Left colon (tissue), 2 donors: ENCODE data around the gene UBE3B. TPM values are rescaled to one million over a fixed set of nuclear protein-coding genes. Genes with fewer than 3 reads are reported as not detected.

Experiments
- ATAC-seq: fragments of 200-7000 bp; cut with Tn5 transposase; one replicate; pipeline ENCODE4 v1.9.1; 2020; ENCODE audit warnings: mild to moderate bottlenecking, moderate library complexity
- DNase-seq, 2 donors: peaks; one replicate each; pipeline ENCODE4 v3.0.0-alpha.2; 2020
- intact Hi-C, 2 donors: fragments of 100-400 bp; cut with DNase I in 1 of 2; cut with micrococcal nuclease in 1 of 2; formaldehyde crosslinking; loops; one replicate each; pipeline versions ENCODE4 v1.11.2 to v1.14.0; 2022; cut with DNase I, micrococcal nuclease
- total RNA-seq, 2 donors: library from RNA; stranded (reverse); fragmentation: NEBNext Ultra II Directional; extraction: Animal tissue kit (Norgen Biotek cat#: 25700); gene quantifications; one replicate each; pipeline ENCODE4 v1.2.1, GENCODE V29; 2021
- donor health status: DM: no; HTN: no; CAD: no.
- donor health status: DM: yes; HTN: yes; CAD: no.

UBE3B gene
- total RNA-seq, 2 donors from 2014 or later = 47.7 to 50.7 TPM

- DNase-seq (no peak), ATAC-seq (no peak)
- intact Hi-C loops = loop anchor here in 1 of 2 donors (10.0 kb wide), 1 partner anchor 64 kb away; no protein-coding TSS in a partner anchor
Measured at GRCh38 chr12:109489016-109489954, 11.9 kb downstream of the UBE3B start.

- ATAC-seq = no peak
- DNase-seq = no peak
- intact Hi-C loops = loop anchor here in 1 of 2 donors (10.0 kb wide), 1 partner anchor 65 kb away; no protein-coding TSS in a partner anchor
Measured at GRCh38 chr12:109489955-109490565, 12.6 kb downstream of the UBE3B start.

- intact Hi-C loops = no loop called here
- ATAC-seq (no peak), DNase-seq (no peak)
Measured at GRCh38 chr12:109491671-109492070, 14.2 kb downstream of the UBE3B start.

- no peak for ATAC-seq
- intact Hi-C loops = no loop called here
- DNase-seq = no peak
Measured at GRCh38 chr12:109492371-109492770, 14.9 kb downstream of the UBE3B start.

GRCh38 chr12:109493090-109493489, 15.7 kb downstream of the UBE3B start:
- ATAC-seq (no peak), DNase-seq (no peak)
- intact Hi-C loops = no loop called here

GRCh38 chr12:109493938-109494337, 16.5 kb downstream of the UBE3B start:
- intact Hi-C loops = no loop called here

GRCh38 chr12:109494348-109494881, 17.0 kb downstream of the UBE3B start:
- ATAC-seq (no peak), DNase-seq (no peak)
- intact Hi-C loops = no loop called here

More at GRCh38 chr12:109493938-109494337, 16.5 kb downstream of the UBE3B start:
- DNase-seq (no peak), ATAC-seq (no peak)

- intact Hi-C loops = no loop called here
- ATAC-seq (no peak), DNase-seq (no peak)
Measured at GRCh38 chr12:109495012-109495411, 17.6 kb downstream of the UBE3B start.

- DNase-seq = no peak
- ATAC-seq = no peak
- intact Hi-C loops = no loop called here
Measured at GRCh38 chr12:109496306-109496705, 18.9 kb downstream of the UBE3B start.

GRCh38 chr12:109497675-109498074, 20.2 kb downstream of the UBE3B start:
- intact Hi-C loops = no loop called here
- ATAC-seq = no peak
- DNase-seq = no peak

GRCh38 chr12:109500406-109501185, 23.2 kb downstream of the UBE3B start:
- intact Hi-C loops = no loop called here
- ATAC-seq = no peak
- DNase-seq = no peak

- ATAC-seq (no peak), DNase-seq (no peak)
- intact Hi-C loops = no loop called here
Measured at GRCh38 chr12:109501299-109501698, 23.9 kb downstream of the UBE3B start.

- intact Hi-C loops = no loop called here
- no peak for ATAC-seq
- DNase-seq = no peak
Measured at GRCh38 chr12:109502332-109502731, 24.9 kb downstream of the UBE3B start.

GRCh38 chr12:109503611-109504010, 26.2 kb downstream of the UBE3B start:
- intact Hi-C loops = no loop called here
- DNase-seq = no peak
- ATAC-seq = no peak

GRCh38 chr12:109504068-109504467, 26.6 kb downstream of the UBE3B start:
- DNase-seq = no peak
- intact Hi-C loops = no loop called here
- no peak for ATAC-seq

- intact Hi-C loops = loop anchor here in 1 of 2 donors (10.0 kb wide), 1 partner anchor 265 kb away; no protein-coding TSS in a partner anchor
- no peak for ATAC-seq
- no peak for DNase-seq
Measured at GRCh38 chr12:109510196-109510595, 32.8 kb downstream of the UBE3B start.

GRCh38 chr12:109512608-109513007, 35.2 kb downstream of the UBE3B start:
- DNase-seq = no peak
- no peak for ATAC-seq
- intact Hi-C loops = loop anchor here in 1 of 2 donors (10.0 kb wide), 1 partner anchor 262 kb away; no protein-coding TSS in a partner anchor

- DNase-seq (no peak), ATAC-seq (no peak)
- intact Hi-C loops = loop anchor here in 1 of 2 donors (10.0 kb wide), 1 partner anchor 262 kb away; no protein-coding TSS in a partner anchor
Measured at GRCh38 chr12:109513051-109513450, 35.6 kb downstream of the UBE3B start.

- ATAC-seq = no peak
- no peak for DNase-seq
- intact Hi-C loops = loop anchor here in 1 of 2 donors (10.0 kb wide), 1 partner anchor 261 kb away; no protein-coding TSS in a partner anchor
Measured at GRCh38 chr12:109513977-109514376, 36.5 kb downstream of the UBE3B start.
